Stimulated activated memory B cell treated with anti-CD40 and anti-IgM and Interleukin-4, amounts not matched to agents 10 μg/mL and 1 μg/mL and 100 μg/mL, for 72 hours (primary cell): ENCODE data around the gene MPPED1.

Experiments
- ATAC-seq: fragments of 150-1000 bp; cut with Tn5 transposase; 2 replicates; pipeline ENCODE4 v1.10.0; 2021
- H3K27ac Mint-ChIP-seq: one replicate; pipeline ENCODE4 v1.8.0; 2022; ENCODE audit warnings: mild to moderate bottlenecking, mixed read lengths
- H3K27me3 Mint-ChIP-seq: one replicate; pipeline ENCODE4 v1.8.0; 2022; ENCODE audit warnings: mixed read lengths
- H3K36me3 Mint-ChIP-seq: one replicate; pipeline ENCODE4 v1.8.0; 2022; ENCODE audit warnings: mixed read lengths
- H3K4me1 Mint-ChIP-seq: one replicate; pipeline ENCODE4 v1.8.0; 2022; ENCODE audit warnings: mixed read lengths
- H3K4me3 Mint-ChIP-seq: one replicate; pipeline ENCODE4 v1.8.0; 2022; ENCODE audit warnings: mild to moderate bottlenecking, moderate library complexity, mixed read lengths
- H3K9me3 Mint-ChIP-seq: one replicate; pipeline ENCODE4 v1.8.0; 2022; ENCODE audit warnings: mixed read lengths

Gene MPPED1

DNA sequence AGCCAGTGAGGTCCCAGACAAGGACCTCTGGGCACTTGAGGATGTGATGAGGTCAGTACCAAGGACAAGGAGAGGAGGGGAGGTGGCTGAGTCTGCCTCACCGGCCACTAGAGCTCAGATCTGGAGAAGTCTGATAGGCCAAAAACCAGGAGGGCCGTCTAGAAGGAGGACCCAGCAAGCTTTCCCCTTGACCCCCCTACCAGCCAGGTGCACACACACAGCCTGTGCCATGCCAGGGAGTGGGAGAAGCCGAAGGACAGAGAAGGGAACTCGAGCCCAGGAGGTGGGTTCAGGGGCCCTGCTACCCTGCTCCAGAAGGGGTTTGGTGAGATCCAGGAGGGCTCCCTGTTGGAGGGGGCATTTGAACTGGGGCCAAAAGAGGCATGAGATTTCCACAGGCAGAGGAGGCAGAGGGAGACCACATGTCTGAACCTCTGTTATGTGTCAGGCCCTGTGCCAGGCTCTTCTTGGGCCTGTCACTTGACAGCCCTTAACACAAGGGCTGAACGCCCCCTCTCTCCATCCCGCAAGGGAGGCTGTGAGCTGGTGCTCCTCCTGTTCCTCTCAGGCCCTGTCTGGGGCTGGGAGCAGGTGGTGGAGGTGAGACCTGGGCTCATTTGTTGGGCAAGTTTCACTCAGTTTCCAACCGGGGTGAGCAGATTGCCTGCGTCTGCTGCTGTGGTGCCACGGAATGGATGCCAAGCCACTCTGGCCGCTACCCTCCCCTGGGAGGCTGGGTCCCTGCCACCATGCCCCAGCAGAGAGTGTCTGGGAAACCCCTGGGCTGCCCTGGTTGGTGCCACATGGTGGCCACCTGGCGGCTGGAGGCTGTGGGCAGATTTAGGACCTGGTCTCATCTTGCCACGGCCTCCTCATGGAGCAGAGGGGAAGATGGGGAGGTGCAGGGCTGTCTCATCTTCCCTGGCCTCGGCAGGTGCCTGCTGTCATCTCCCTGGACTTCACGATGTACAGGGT, 65.2 kb downstream of the MPPED1 start:
- Mint-ChIP-seq H3K27me3 (no peaks in the 10 kb centered on the region), H3K27ac (no peak overlapping the region), H3K9me3 (no peaks in the 10 kb centered on the region), H3K4me1 (peaks cover 20% of the 10 kb centered on the region), H3K4me3 (no peak overlapping the region), H3K36me3 (no peaks in the 10 kb centered on the region)
- no peak for ATAC-seq

DNA sequence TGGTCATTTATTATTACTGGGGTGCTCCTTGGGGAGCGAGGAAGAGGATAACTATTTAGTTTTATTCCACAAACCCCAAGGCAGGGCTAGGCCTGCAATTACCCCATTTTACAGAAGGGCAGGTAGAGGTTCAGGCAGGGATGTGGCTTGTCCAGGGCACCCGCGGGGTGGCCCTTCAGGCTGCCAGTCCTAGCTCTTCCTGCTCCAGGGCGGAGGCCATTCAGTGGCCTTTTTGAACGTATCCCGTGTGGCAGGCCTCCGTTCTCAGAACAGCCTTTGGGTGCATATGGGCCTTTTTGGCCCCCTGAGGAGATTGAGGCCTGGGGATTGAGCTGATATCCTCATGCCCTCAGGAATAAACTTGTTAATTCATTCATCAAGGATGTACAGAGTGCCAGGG, 66.2 kb downstream of the MPPED1 start:
- no peak overlapping the region for H3K4me3 Mint-ChIP-seq
- no peaks in the 10 kb centered on the region for H3K27me3 Mint-ChIP-seq
- peaks cover 20% of the 10 kb centered on the region for H3K4me1 Mint-ChIP-seq
- H3K9me3 Mint-ChIP-seq = no peaks in the 10 kb centered on the region
- no peak for ATAC-seq
- H3K36me3 Mint-ChIP-seq = no peaks in the 10 kb centered on the region
- no peak overlapping the region for H3K27ac Mint-ChIP-seq

DNA sequence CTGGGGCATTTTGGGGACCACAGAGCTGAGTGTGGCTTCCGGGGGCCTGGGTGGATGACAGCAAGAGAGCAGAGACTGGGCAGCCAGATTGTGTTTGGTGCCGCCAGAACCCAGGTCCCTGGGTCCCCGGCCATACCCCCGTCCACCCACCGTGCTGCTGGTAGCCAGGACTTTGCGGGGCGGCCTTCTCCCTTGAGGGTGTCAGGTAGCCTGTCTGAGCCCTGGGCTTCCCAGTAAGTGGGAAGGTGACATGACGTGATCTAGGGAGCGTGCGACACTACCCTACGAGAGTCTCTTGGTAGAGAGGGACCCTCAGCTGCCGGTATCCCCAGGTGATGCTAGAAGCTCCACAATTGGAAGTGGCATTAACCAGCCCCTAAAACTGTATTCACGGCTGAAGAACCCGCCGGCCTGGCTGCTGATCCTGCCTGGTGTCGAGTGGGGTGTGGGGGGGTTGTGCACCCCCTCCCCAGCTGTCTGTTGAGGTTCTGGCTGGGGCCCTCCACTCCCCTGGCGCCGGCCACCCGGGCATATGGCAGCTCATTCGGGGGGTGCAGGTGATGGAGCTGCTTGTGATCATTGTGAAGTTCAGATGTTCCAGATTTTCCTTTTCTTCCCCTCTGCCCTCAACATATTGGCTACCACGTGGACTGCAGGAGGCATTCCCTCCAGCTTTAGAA, 66.9 kb downstream of the MPPED1 start:
- H3K4me3 Mint-ChIP-seq = no peak overlapping the region
- H3K27me3 Mint-ChIP-seq = no peaks in the 10 kb centered on the region
- peaks cover 20% of the 10 kb centered on the region for H3K4me1 Mint-ChIP-seq
- no peak overlapping the region for H3K27ac Mint-ChIP-seq
- ATAC-seq = no peak
- no peaks in the 10 kb centered on the region for H3K36me3 Mint-ChIP-seq
- no peaks in the 10 kb centered on the region for H3K9me3 Mint-ChIP-seq

DNA sequence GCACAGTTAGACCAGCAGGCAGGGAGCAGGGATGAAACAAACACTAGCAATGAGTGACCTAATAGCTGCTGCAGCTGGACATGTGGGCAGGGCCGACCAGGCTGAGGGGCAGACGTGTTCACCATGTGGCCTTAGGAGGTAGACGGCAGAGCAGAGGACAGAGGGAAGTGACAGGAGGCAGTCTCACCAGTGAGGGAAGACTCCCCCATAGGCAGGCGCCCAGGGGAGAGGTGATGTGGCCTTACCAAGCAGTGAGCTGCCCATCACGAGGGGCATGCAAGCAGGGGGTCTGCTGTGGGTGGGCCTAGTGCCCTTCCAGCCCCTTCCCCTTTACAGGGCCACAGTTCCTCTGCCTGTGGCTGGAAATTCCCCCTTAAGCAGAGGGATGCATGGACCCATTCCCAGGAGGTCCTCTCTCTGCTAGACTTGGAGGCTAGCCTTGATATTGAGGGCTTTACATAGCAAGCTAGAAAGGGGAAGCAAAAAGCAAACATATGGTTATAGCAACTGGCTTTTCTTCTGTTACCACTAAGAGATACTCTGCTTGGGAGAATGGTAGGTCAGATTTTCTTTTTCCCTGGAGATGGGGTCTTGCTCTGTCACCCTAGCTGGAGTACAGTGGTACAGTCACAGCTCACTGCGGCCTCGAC, 67.6 kb downstream of the MPPED1 start:
- H3K27ac Mint-ChIP-seq = no peak overlapping the region
- peaks cover 20% of the 10 kb centered on the region for H3K4me1 Mint-ChIP-seq
- ATAC-seq = no peak
- H3K36me3 Mint-ChIP-seq = no peaks in the 10 kb centered on the region
- H3K27me3 Mint-ChIP-seq = no peaks in the 10 kb centered on the region
- no peaks in the 10 kb centered on the region for H3K9me3 Mint-ChIP-seq
- no peak overlapping the region for H3K4me3 Mint-ChIP-seq

DNA sequence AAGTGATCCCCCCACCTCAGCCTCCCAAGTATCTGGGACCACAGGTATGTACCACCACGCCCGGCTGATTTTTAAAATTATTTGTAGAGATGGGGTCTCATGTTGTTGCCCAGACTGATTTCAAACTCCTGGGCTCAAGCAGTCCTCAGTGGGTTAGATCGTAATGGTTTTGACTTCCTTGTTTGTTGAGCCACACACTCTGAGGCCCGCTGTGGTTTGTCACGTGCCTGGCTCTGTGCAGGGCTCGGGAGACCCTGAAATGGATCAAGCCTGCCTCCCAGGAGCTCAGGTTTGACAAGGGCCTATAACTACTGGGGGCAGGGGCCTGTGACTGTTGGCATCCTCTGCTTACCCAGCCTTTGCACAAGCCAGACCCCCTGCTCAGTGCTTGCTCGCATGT, 68.1 kb downstream of the MPPED1 start:
- Mint-ChIP-seq H3K9me3 (no peaks in the 10 kb centered on the region), H3K36me3 (no peaks in the 10 kb centered on the region), H3K27ac (no peak overlapping the region), H3K4me1 (peaks cover 20% of the 10 kb centered on the region), H3K4me3 (no peak overlapping the region), H3K27me3 (no peaks in the 10 kb centered on the region)
- peak; percentile 16 for ATAC-seq

- ATAC-seq = no peak
- Mint-ChIP-seq H3K4me3 (peak overlapping the region; percentile 62), H3K27me3 (peaks cover 2% of the 10 kb centered on the region), H3K27ac (peak overlapping the region; percentile 71), H3K9me3 (no peaks in the 10 kb centered on the region), H3K36me3 (no peaks in the 10 kb centered on the region), H3K4me1 (peaks cover 20% of the 10 kb centered on the region)
These were observed 69.9 kb downstream of the MPPED1 start for GRCh38 chr22:43481568-43482317.

DNA sequence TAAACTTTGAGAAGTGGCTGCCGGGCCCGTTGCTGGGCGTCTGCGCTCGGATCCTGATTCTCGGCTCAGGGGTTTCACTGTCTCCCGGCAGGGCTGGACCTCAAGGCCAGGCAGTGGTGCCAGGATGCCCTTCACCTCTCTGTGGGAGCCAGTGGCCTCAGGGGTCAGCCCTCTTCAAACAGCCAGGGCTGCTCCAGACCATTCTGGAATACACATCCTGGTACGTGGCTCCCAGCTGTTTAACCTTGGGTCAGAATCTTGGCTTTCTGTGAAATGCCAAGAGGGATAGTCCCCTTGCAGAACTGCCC, 70.5 kb downstream of the MPPED1 start:
- ATAC-seq = no peak
- Mint-ChIP-seq H3K9me3 (no peaks in the 10 kb centered on the region), H3K4me3 (no peak overlapping the region), H3K4me1 (peaks cover 20% of the 10 kb centered on the region), H3K36me3 (no peaks in the 10 kb centered on the region), H3K27ac (no peak overlapping the region), H3K27me3 (peaks cover 7% of the 10 kb centered on the region)

DNA sequence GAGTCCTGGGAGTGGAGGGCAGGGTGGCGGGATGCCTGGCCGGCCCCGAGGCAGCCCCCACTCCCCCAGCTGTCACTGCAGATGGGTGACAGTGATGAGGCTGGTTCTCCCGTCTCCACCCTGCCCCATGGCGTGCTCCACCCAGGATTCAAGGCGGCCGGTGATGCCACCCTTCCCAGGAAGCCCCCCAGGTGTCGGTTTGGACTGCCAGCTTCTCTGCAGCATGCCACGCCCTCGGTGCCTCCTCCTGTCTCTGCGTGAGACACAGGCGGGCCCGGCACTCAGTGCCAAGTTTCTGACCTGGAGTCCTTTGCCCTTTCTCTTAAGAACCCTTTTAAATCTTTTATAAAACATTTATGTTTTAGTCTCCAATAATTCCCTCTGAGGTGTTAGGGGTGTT, 71.5 kb downstream of the MPPED1 start:
- H3K4me3 Mint-ChIP-seq = no peak overlapping the region
- H3K36me3 Mint-ChIP-seq = no peaks in the 10 kb centered on the region
- peaks cover 11% of the 10 kb centered on the region for H3K27me3 Mint-ChIP-seq
- ATAC-seq = no peak
- H3K4me1 Mint-ChIP-seq = peaks cover 20% of the 10 kb centered on the region
- no peaks in the 10 kb centered on the region for H3K9me3 Mint-ChIP-seq
- no peak overlapping the region for H3K27ac Mint-ChIP-seq

DNA sequence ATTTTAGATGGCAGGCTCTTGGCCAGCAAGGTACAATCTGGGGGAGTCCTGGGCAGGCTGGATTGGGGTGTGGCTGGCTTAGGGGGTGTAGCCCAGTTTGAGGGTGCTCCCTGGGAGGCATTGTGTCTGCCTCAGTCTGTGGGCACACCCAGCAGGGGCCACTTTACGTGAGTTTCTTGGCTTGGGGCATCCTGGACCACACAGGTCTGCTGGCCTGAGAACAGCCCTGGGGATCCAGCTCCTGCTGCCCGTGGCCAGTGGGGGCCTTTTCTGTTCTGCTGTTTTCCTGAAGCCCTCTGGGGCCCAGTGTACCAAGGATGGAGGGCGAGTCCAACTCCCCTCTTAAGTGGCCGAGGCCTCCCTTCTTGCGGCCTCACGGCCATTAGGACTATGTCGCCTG, 71.9 kb downstream of the MPPED1 start:
- ATAC-seq = no peak
- Mint-ChIP-seq H3K27ac (no peak overlapping the region), H3K27me3 (peaks cover 11% of the 10 kb centered on the region), H3K4me1 (peaks cover 20% of the 10 kb centered on the region), H3K9me3 (no peaks in the 10 kb centered on the region), H3K4me3 (no peak overlapping the region), H3K36me3 (no peaks in the 10 kb centered on the region)

DNA sequence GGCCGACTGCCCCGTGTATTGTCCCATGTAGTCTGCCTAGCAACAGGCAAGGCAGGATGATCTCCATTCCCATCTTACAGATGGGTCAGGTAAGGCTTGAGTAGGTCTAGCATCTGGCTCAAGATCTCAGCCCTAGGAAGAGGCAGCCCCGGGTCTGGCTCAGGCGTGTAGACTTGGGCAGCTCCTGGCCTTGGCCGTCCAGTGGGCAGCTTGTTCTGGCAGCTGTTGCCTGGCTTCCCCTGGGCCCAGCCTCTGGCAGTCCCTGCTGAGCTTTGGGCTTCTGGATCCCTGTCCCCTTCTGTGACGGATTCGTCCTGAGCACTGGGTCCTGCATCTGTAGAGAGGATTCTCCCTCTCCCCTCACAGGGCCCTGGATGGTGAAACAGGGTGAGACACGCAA, 72.4 kb downstream of the MPPED1 start:
- H3K27me3 Mint-ChIP-seq = peaks cover 11% of the 10 kb centered on the region
- no peak for ATAC-seq
- H3K36me3 Mint-ChIP-seq = no peaks in the 10 kb centered on the region
- no peak overlapping the region for H3K4me3 Mint-ChIP-seq
- no peaks in the 10 kb centered on the region for H3K9me3 Mint-ChIP-seq
- H3K27ac Mint-ChIP-seq = no peak overlapping the region
- peaks cover 20% of the 10 kb centered on the region for H3K4me1 Mint-ChIP-seq

GRCh38 chr22:43485502-43486089, 73.8 kb downstream of the MPPED1 start:
- peaks cover 11% of the 10 kb centered on the region for H3K27me3 Mint-ChIP-seq
- H3K36me3 Mint-ChIP-seq = no peaks in the 10 kb centered on the region
- peaks cover 14% of the 10 kb centered on the region for H3K4me1 Mint-ChIP-seq
- no peak overlapping the region for H3K27ac Mint-ChIP-seq
- no peak for ATAC-seq
- H3K4me3 Mint-ChIP-seq = no peak overlapping the region
- no peaks in the 10 kb centered on the region for H3K9me3 Mint-ChIP-seq

DNA sequence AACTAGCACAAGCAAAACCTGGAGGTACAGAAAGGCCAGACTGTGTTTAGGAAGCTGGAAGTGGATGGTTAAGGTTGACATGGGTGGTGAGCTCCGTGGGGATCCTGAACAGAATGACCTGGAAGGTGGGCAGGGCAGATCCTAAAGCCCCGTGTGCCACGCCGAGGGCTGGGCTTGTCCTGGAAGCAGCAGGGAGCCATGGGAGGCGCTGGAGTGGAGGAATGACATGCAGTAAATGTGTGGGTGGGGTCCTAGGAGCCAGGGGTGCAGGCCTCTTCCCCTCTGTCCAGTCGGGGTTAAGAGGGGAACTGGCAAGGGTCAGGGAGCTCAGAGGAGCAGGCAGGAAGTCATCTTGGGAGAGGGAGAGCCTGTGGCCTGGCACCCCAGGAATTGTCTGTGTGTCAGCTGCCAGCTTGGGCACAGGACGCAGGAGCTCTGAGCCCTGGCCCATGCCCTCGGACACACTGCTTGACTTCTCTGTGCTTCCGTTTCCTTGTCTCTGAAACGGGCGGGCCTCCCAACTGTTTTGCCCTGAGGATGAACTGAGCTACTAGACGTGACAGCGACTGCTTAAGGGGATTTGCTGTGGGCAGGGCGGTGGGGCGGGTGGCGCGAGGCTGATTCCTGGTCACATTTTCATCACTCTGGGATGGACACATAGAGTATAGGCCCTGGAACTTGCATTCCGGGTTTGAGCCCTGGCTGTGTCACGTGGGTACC, 75.7 kb downstream of the MPPED1 start:
- Mint-ChIP-seq H3K9me3 (peaks cover 12% of the 10 kb centered on the region), H3K4me1 (no peaks in the 10 kb centered on the region), H3K27ac (no peak overlapping the region), H3K27me3 (peaks cover 11% of the 10 kb centered on the region), H3K4me3 (no peak overlapping the region), H3K36me3 (no peaks in the 10 kb centered on the region)
- no peak for ATAC-seq

DNA sequence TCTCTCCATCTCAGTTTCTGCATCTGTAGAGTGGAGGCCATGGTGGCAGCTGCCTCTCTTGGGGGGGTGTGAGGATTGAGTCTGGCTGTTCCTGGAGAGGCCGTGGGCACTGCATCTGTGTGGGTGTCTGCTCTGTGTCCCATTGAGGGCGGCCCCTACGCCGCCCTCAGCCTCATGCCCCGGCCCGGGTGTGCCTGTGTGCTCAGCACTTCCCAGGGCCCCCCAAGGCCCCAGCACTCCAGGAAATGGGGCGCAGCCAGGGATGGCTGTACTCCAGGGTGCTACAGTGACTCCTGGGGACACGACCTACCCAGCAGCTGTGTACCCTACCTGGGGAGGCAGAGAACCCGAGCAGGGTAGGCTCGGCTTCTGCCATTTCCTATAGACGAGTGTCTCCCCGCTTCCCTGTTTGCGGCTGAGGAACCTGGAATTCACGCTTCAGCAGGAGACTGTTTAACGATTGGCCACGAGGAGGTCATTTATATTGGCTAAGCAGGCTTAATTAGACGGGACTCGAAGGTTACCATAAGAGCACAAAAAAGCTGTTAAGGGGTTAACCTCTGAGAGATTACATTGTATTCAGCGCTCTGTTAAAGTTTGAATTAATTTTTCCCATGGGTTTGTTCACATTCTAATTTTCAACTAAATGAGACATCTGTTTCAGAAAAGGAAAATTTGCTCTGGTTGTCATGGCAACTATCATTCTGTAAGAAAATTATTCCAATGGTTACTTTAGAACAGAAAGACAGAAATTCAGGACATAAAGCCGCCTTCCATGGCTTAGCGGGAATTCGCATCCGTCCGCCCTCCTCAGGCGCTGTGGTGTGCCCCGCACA, 76.4 kb downstream of the MPPED1 start:
- no peaks in the 10 kb centered on the region for H3K4me1 Mint-ChIP-seq
- H3K4me3 Mint-ChIP-seq = no peak overlapping the region
- no peaks in the 10 kb centered on the region for H3K36me3 Mint-ChIP-seq
- H3K27me3 Mint-ChIP-seq = peaks cover 11% of the 10 kb centered on the region
- no peak for ATAC-seq
- no peak overlapping the region for H3K27ac Mint-ChIP-seq
- peaks cover 12% of the 10 kb centered on the region for H3K9me3 Mint-ChIP-seq

GRCh38 chr22:43488937-43489336, 77.1 kb downstream of the MPPED1 start:
- Mint-ChIP-seq H3K9me3 (peaks cover 12% of the 10 kb centered on the region), H3K4me1 (no peaks in the 10 kb centered on the region), H3K27ac (no peak overlapping the region), H3K36me3 (no peaks in the 10 kb centered on the region), H3K27me3 (peaks cover 11% of the 10 kb centered on the region), H3K4me3 (no peak overlapping the region)
- ATAC-seq = no peak
